Endothelial cell of umbilical vein (primary cell): Measurements from ENCODE around the gene RAD51B. TPM values are rescaled to one million over a fixed set of nuclear protein-coding genes. Genes with fewer than 3 reads are reported as not detected.

ENCODE experiments used
- BruUV-seq: library from RNA; stranded (reverse); fragments of 400-500 nt; replicated peaks from 2 replicates; lab custom pipeline; 2021; lab: Mats Ljungman, UMichigan
- CTCF ChIA-PET: fragments of 300-600, 350-600 bp; sonication (Branson Sonifier 250); formaldehyde crosslinking; loops from one replicate; lab custom pipeline; 2021; ENCODE audit warnings: antibody characterized with exemption, inconsistent platforms; lab: Charles Lee
- POLR2A ChIA-PET: fragments of 300-600, 350-600 bp; sonication (Branson Sonifier 250); formaldehyde crosslinking; loops from one replicate; lab custom pipeline; 2021; ENCODE audit warnings: antibody characterized with exemption, inconsistent platforms; lab: Charles Lee
- DNase-seq: peaks from one replicate; pipeline ENCODE4 v3.0.0-alpha.2; 2011; ENCODE audit warnings: low read depth, low spot score
- FAIRE-seq: peaks from 2 replicates; lab custom pipeline; 2011; peaks lifted over from hg19 to GRCh38; lab: Jason Lieb, UNC
- H2AFZ ChIP-seq: 2 replicates; pipeline ENCODE4 v1.6.0; 2012; ENCODE audit warnings: low read depth, low read length, control low read depth, inconsistent platforms
- H3K27ac ChIP-seq: 2 replicates; pipeline ENCODE4 v1.5.1; 2011; ENCODE audit warnings: low read depth, mild to moderate bottlenecking, control low read depth, low read length, moderate library complexity; ENCODE audit not compliant: insufficient read depth
- H3K27me3 ChIP-seq, 2 experiments: 2 replicates each; pipeline versions ENCODE4 v1.6.0 to v1.6.1; 2011; ENCODE audit warnings: low read length in 2 of 2, mixed read lengths in 1 of 2; ENCODE audit not compliant: control insufficient read depth in 2 of 2, insufficient read depth in 2 of 2
- H3K36me3 ChIP-seq, 2 experiments: 2 replicates in 1 of 2; 3 replicates in 1 of 2; pipeline ENCODE4 v1.5.1; 2011; ENCODE audit warnings: low read length in 2 of 2, mild to moderate bottlenecking in 1 of 2, moderate library complexity in 1 of 2; ENCODE audit not compliant: control insufficient read depth in 2 of 2, insufficient read depth in 2 of 2; ENCODE audit errors: extremely low read depth in 1 of 2
- H3K4me1 ChIP-seq: 3 replicates; pipeline ENCODE4 v1.5.1; 2011; ENCODE audit warnings: mild to moderate bottlenecking, low read length; ENCODE audit not compliant: control insufficient read depth, insufficient read depth; ENCODE audit errors: extremely low read depth
- H3K4me2 ChIP-seq: 2 replicates; pipeline ENCODE4 v1.6.1; 2011; ENCODE audit warnings: low read length, control low read depth, mixed read lengths; ENCODE audit not compliant: insufficient read depth
- H3K4me3 ChIP-seq, 3 experiments: fragments of 200-600 bp in 1 of 3; sonication (generic), shearing (Covaris generic) in 1 of 3; replicated peaks in 1 of 3; 2 replicates each; pipeline ENCODE4 v1.5.1; 2011 to 2016; ENCODE audit warnings: control low read depth in 3 of 3, low read length in 3 of 3, mild to moderate bottlenecking in 2 of 3, inconsistent platforms in 1 of 3, low read depth in 1 of 3, moderate library complexity in 1 of 3; ENCODE audit not compliant: insufficient read depth in 1 of 3
- H3K79me2 ChIP-seq: 2 replicates; pipeline ENCODE4 v1.6.0; 2012; ENCODE audit warnings: low read length, inconsistent platforms; ENCODE audit not compliant: control insufficient read depth, insufficient read depth
- H3K9ac ChIP-seq: replicated peaks from 2 replicates; pipeline ENCODE3; 2011; ENCODE audit warnings: low read length, control low read depth; ENCODE audit not compliant: insufficient read depth; ENCODE audit errors: extremely low read depth
- H3K9me1 ChIP-seq: replicated peaks from 3 replicates; pipeline ENCODE4 v1.6.0; 2011; ENCODE audit warnings: mild to moderate bottlenecking, low read length; ENCODE audit not compliant: control insufficient read depth, insufficient read depth; ENCODE audit errors: extremely low read depth
- H3K9me3 ChIP-seq: replicated peaks from 2 replicates; pipeline ENCODE4 v1.5.1; 2012; ENCODE audit warnings: low read length, inconsistent platforms; ENCODE audit not compliant: control insufficient read depth, insufficient read depth
- H4K20me1 ChIP-seq: replicated peaks from 2 replicates; pipeline ENCODE3; 2011; ENCODE audit warnings: mild to moderate bottlenecking, low read length; ENCODE audit not compliant: control insufficient read depth, insufficient read depth; ENCODE audit errors: extremely low read depth
- CTCF ChIP-seq, 2 donors: IDR thresholded peaks; 1 replicate in 1 of 2; 2 replicates in 1 of 2; pipeline ENCODE4 v1.5.1; 2011; ENCODE audit warnings: low read length in 2 of 2, mild to moderate bottlenecking in 2 of 2, moderate library complexity in 2 of 2, control low read depth in 1 of 2, inconsistent platforms in 1 of 2, low read depth in 1 of 2; ENCODE audit not compliant: insufficient read depth in 1 of 2; ENCODE audit errors: extremely low read depth in 1 of 2
- EZH2 ChIP-seq: IDR thresholded peaks from 2 replicates; pipeline ENCODE4 v1.6.1; 2012; ENCODE audit warnings: borderline replicate concordance, low read depth, mild to moderate bottlenecking, moderate library complexity, low read length, inconsistent platforms; ENCODE audit not compliant: severe bottlenecking
- FOS ChIP-seq: IDR thresholded peaks from 2 replicates; pipeline ENCODE4 v1.6.1; 2011; ENCODE audit warnings: mild to moderate bottlenecking, low read length, moderate library complexity, borderline replicate concordance; ENCODE audit not compliant: insufficient read depth
- GATA2 ChIP-seq: IDR thresholded peaks from 2 replicates; pipeline ENCODE4 v1.7.0; 2011; ENCODE audit warnings: low read depth, mild to moderate bottlenecking, moderate library complexity, mixed read lengths, low read length; ENCODE audit not compliant: insufficient read length, insufficient read depth
- JUN ChIP-seq: IDR thresholded peaks from 2 replicates; pipeline ENCODE4 v1.6.1; 2011; ENCODE audit warnings: borderline replicate concordance, low read depth; ENCODE audit not compliant: insufficient read length, insufficient read depth
- MAX ChIP-seq: IDR thresholded peaks from 2 replicates; pipeline ENCODE4 v1.6.1; 2011; ENCODE audit not compliant: insufficient read depth, insufficient read length
- MYC ChIP-seq: IDR thresholded peaks from one replicate; pipeline ENCODE4 v1.6.1; 2011; ENCODE audit warnings: mild to moderate bottlenecking, low read depth, low read length
- POLR2A ChIP-seq: IDR thresholded peaks from 2 replicates; pipeline ENCODE4 v1.6.1; 2012; ENCODE audit warnings: low read depth, mild to moderate bottlenecking, control low read depth, low read length
- POLR2AphosphoS5 ChIP-seq: IDR thresholded peaks from 2 replicates; pipeline ENCODE4 v1.6.1; 2012; ENCODE audit warnings: low read depth, mild to moderate bottlenecking, control low read depth, low read length, moderate library complexity; ENCODE audit not compliant: insufficient read depth
- dilution Hi-C: fragments of 300-500 bp; cut with MboI; formaldehyde crosslinking; loops from one replicate; pipeline ENCODE4 v1.15.0; 2019; ENCODE audit warnings: low sequenced_read_pairs; ENCODE audit not compliant: extremely low pct_ligation_motif_present
- intact Hi-C: fragments of 100-400 bp; cut with micrococcal nuclease; formaldehyde crosslinking; loops from one replicate; pipeline ENCODE4 v1.10.0; 2022
- polyA plus RNA-seq, 4 experiments: library from polyadenylated mRNA; depleted of rRNA in 3 of 4; stranded (reverse) in 3 of 4; unstranded in 1 of 4; fragments of >200 nt; gene quantifications; 2 replicates each; pipeline versions ENCODE4 v1.2.1 to v1.2.3, GENCODE V29; 2011 to 2012; ENCODE audit warnings: missing spikeins in 1 of 4
- total RNA-seq: library from RNA; stranded (reverse); gene quantifications from 2 replicates; pipeline ENCODE4 v1.2.3, GENCODE V29; 2021

RAD51B gene
- total and polyA plus RNA-seq, 2 donors (not counting 3 experiments of a cell fraction or from before 2014, with no cell fraction given): 3.9 to 19.0 TPM

- TF ChIP-seq EZH2 (no peak), MYC (no peak), MAX (no peak), CTCF (IDR thresholded peaks at IDR 0.05; ENCODE audit: extremely low read depth in 1 of 2, insufficient read depth in 1 of 2, low read depth in 1 of 2, low read length in 2 of 2) (no peak), JUN (no peak), FOS (no peak), POLR2A (no peak), POLR2AphosphoS5 (no peak), GATA2 (no peak)
- dilution Hi-C loops: no loop called here
Observed at GRCh38 chr14:67970923-67971322, 151.3 kb downstream of the RAD51B start.

More at GRCh38 chr14:67970923-67971322, 151.3 kb downstream of the RAD51B start:
- BruUV-seq: no TSS peak
- Histone ChIP-seq H3K9ac (no peak overlapping the region), H3K4me3 (no peak overlapping the region), H3K9me1 (no peaks in the 10 kb centered on the region), H3K4me1 (no peaks in the 10 kb centered on the region), H3K27ac (no peak overlapping the region), H3K36me3 (no peaks in the 10 kb centered on the region), H4K20me1 (no peaks in the 10 kb centered on the region), H2AFZ (no peak overlapping the region), H3K4me2 (no peak overlapping the region), H3K27me3 (no peaks in the 10 kb centered on the region), H3K9me3 (no peaks in the 10 kb centered on the region), H3K79me2 (no peaks in the 10 kb centered on the region)
- no peak for DNase-seq
- POLR2A ChIA-PET: no interaction called here
- CTCF ChIA-PET: no interaction called here
- intact Hi-C loops: no loop called here
- FAIRE-seq: no peak
